ENCODE measurements around the gene BLOC1S5. TPM values are rescaled to one million over a fixed set of nuclear protein-coding genes. Genes with fewer than 3 reads are reported as not detected.

Gene BLOC1S5
- total and polyA plus RNA-seq, 2 of the 8 experiments (the other 6 are each of a cell fraction or from before 2014, with no cell fraction given) = 3.4 to 17.2 TPM

- TF ChIP-seq CHD7 (IDR thresholded peaks at IDR 0.05; ENCODE audit: insufficient replicate concordance, low read length) = no peak
- TF ChIP-seq KDM4A (IDR thresholded peaks at IDR 0.05; ENCODE audit: low read depth, low read length, severe bottlenecking) = no peak
- TF ChIP-seq JUND (IDR thresholded peaks at IDR 0.05; ENCODE audit: low read length) = no peak
- TF ChIP-seq CTCF (IDR thresholded peaks at IDR 0.05; ENCODE audit: control extremely low read depth in 1 of 3, insufficient read depth in 1 of 3, low read depth in 1 of 3, low read length in 3 of 3) = no peak
- no peak for TF ChIP-seq CHD1 (IDR thresholded peaks at IDR 0.05; ENCODE audit: low read depth, low read length)
Observed at GRCh38 chr6:7974938-7975763, 89.0 kb downstream of the BLOC1S5 start (continued).
